ENCODE results near the gene IRAK2. TPM values are rescaled to one million over a fixed set of nuclear protein-coding genes. Genes with fewer than 3 reads are reported as not detected.

The IRAK2 gene
- total RNA-seq, 1 experiment from 2014 or later: 0.61 TPM

DNA sequence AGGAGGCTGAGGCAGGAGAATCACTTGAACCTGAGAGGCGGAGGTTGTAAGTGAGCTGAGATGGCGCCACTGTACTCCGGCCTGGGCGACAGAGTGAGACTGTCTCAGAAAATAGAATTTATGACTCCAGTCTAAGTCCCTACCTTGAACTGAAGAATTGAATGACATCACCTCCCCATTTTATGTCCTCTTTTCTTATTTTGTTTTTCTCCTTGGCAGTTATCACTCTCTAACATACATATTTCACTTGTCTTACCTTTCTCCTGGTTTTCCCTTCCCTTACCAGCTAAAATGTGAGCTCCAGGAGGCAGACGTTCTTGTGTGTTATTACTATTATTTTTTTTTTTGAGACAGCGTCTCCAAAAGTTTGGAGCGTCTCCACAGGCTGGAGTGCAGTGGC, 91.1 kb downstream of the IRAK2 start:
- no peak overlapping the region for H3K4me3 Mint-ChIP-seq

More for the DNA sequence above, 91.1 kb downstream of the IRAK2 start:
- Histone ChIP-seq H4K20me1 (ENCODE audit: control insufficient read depth, insufficient read depth, insufficient read length) (peaks cover 4% of the 10 kb centered on the region), H3K23me2 (ENCODE audit: insufficient read length, low read depth, low read length, poor library complexity, severe bottlenecking) (no peaks in the 10 kb centered on the region), H3K14ac (ENCODE audit: insufficient read depth, low read length) (no peak overlapping the region), H2AFZ (ENCODE audit: low read length) (no peak overlapping the region), H3K56ac (ENCODE audit: insufficient read length, low read depth, low read length) (no peak overlapping the region), H2BK120ac (ENCODE audit: low read depth, low read length, poor library complexity, severe bottlenecking) (no peak overlapping the region), H3K18ac (ENCODE audit: insufficient read length, low read depth, low read length) (no peak overlapping the region), H2BK15ac (ENCODE audit: low read depth, low read length) (no peak overlapping the region), H4K91ac (ENCODE audit: insufficient read length, low read depth, low read length) (no peak overlapping the region), H3K9me3 (ENCODE audit: control insufficient read depth, low read depth, low read length) (no peaks in the 10 kb centered on the region), H2BK20ac (ENCODE audit: low read depth, low read length, poor library complexity, severe bottlenecking) (no peak overlapping the region), H2AK5ac (ENCODE audit: insufficient read length, low read length) (no peak overlapping the region), H4K8ac (replicated peaks; ENCODE audit: insufficient read length, low read depth, low read length) (no peak overlapping the region), H4K5ac (ENCODE audit: insufficient read length, low read depth, low read length) (no peak overlapping the region), H3K4me1 (ENCODE audit: insufficient read depth, low read length) (peaks cover 2% of the 10 kb centered on the region; the same call in 1 of the 2 replicates), H3K4me2 (ENCODE audit: insufficient read depth, insufficient read length, low read length) (no peak overlapping the region), H2BK5ac (ENCODE audit: insufficient read length, low read length) (no peak overlapping the region), H3K27me3 (ENCODE audit: insufficient read depth, low read length) (no peaks in the 10 kb centered on the region), H3T11ph (ENCODE audit: low read length) (no peak overlapping the region), H3K9ac (ENCODE audit: extremely low read depth, insufficient read length, low read length) (no peak overlapping the region), H3K79me1 (ENCODE audit: insufficient read depth, low read depth, low read length, poor library complexity, severe bottlenecking) (no peaks in the 10 kb centered on the region), H3K27ac (ENCODE audit: insufficient read length, low read depth, low read length) (no peak overlapping the region), H3K4ac (ENCODE audit: low read depth, low read length) (no peak overlapping the region), H2BK12ac (ENCODE audit: insufficient read length, low read depth, low read length) (no peak overlapping the region), H3K23ac (ENCODE audit: insufficient read length, low read depth, low read length) (no peak overlapping the region), H3K79me2 (ENCODE audit: insufficient read depth, low read length) (peaks cover 9% of the 10 kb centered on the region; the same call in 1 of the 2 replicates)
- H3K27ac Mint-ChIP-seq: no peak overlapping the region; a peak in 1 of 7 replicates
- peaks cover 49 to 81% (median 66%) of the 10 kb centered on the region in 3 experiments for H3K36me3 Mint-ChIP-seq (ENCODE audit: insufficient read depth in 1 of 3, low read depth in 3 of 3)
- no peak for DNase-seq
- no peaks in the 10 kb centered on the region for H3K27me3 Mint-ChIP-seq (ENCODE audit: low read depth)
- H3K9me3 Mint-ChIP-seq: no peaks in the 10 kb centered on the region
- no CpG with 5 or more reads among the region's 7 CpGs for WGBS (ENCODE audit: extremely low coverage, insufficient read length, low lambda C conversion rate)
- peaks cover 3 to 6% of the 10 kb centered on the region in 2 experiments for H3K4me1 Mint-ChIP-seq
- TF ChIP-seq, protein P1, sequence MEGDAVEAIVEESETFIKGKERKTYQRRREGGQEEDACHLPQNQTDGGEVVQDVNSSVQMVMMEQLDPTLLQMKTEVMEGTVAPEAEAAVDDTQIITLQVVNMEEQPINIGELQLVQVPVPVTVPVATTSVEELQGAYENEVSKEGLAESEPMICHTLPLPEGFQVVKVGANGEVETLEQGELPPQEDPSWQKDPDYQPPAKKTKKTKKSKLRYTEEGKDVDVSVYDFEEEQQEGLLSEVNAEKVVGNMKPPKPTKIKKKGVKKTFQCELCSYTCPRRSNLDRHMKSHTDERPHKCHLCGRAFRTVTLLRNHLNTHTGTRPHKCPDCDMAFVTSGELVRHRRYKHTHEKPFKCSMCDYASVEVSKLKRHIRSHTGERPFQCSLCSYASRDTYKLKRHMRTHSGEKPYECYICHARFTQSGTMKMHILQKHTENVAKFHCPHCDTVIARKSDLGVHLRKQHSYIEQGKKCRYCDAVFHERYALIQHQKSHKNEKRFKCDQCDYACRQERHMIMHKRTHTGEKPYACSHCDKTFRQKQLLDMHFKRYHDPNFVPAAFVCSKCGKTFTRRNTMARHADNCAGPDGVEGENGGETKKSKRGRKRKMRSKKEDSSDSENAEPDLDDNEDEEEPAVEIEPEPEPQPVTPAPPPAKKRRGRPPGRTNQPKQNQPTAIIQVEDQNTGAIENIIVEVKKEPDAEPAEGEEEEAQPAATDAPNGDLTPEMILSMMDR (conservative IDR thresholded peaks at IDR 0.05): no peak

All from H9 (cell line).